Pancreas (tissue), 10 donors: Measurements from ENCODE around the gene RPGRIP1L. TPM values are rescaled to one million over a fixed set of nuclear protein-coding genes. Genes with fewer than 3 reads are reported as not detected.

Experiments
- ATAC-seq, 4 donors: fragments of 200-7000 bp; cut with Tn5 transposase; one replicate each; pipeline versions ENCODE4 v1.8.0 to v1.9.1; 2020; ENCODE audit warnings: mild to moderate bottlenecking in 4 of 4, moderate library complexity in 4 of 4
- DNase-seq, 6 donors: peaks; one replicate each; pipeline ENCODE4 v3.0.0-alpha.2; 2020
- FAIRE-seq: peaks from 2 replicates; lab custom pipeline; 2012; peaks lifted over from hg19 to GRCh38; lab: Jason Lieb, UNC
- H3K27ac ChIP-seq, 4 donors: fragments of 200-600 bp; sonication (generic); 1 replicate in 3 of 4; 2 replicates in 1 of 4; pipeline versions ENCODE4 v1.5.0 to v1.8.0; 2020
- H3K27me3 ChIP-seq, 4 donors: fragments of 200-600 bp; one replicate each; pipeline ENCODE4 v1.8.0; 2021
- H3K36me3 ChIP-seq, 3 donors: fragments of 200-600 bp; sonication (generic) in 1 of 3; one replicate each; pipeline versions ENCODE4 v1.5.0 to v1.8.0; 2020 to 2021
- H3K4me1 ChIP-seq, 3 donors: fragments of 200-600 bp; one replicate each; pipeline ENCODE4 v1.8.0; 2021
- H3K4me3 ChIP-seq, 4 donors: fragments of 200-600 bp; sonication (generic) in 2 of 4; one replicate each; pipeline versions ENCODE4 v1.5.0 to v1.8.0; 2020 to 2021
- H3K9me3 ChIP-seq, 4 donors: fragments of 200-600 bp; one replicate each; pipeline ENCODE4 v1.8.0; 2021
- WGBS, 2 donors: extraction: QIAGEN DNeasy Blood & Tissue Kit; methylation state at CpG; one replicate each; pipeline ENCODE4 v1.1.7; 2013; 5-methylcytosine and 5-hydroxymethylcytosine counted together
- intact Hi-C, 3 donors: fragments of 100-400 bp; cut with DNase I; formaldehyde crosslinking; loops; one replicate each; pipeline versions ENCODE4 v1.11.1 to v1.14.2; 2022
- polyA plus RNA-seq, 2 donors: library from polyadenylated mRNA; stranded (reverse); fragments of 200-250 nt; gene quantifications; one replicate each; pipeline ENCODE4 v1.2.3, GENCODE V29; 2013
- total RNA-seq, 6 donors: library from RNA; stranded (reverse); fragmentation: NEBNext Ultra II Directional in 4 of 6; extraction: Animal tissue kit (Norgen Biotek cat#: 25700) in 4 of 6; gene quantifications; one replicate each; pipeline versions ENCODE4 v1.2.1 to v1.2.4, GENCODE V29; 2021 to 2023
- TF ChIP-seq, protein P1 (sequence below), 4 donors: fragments of 200-600 bp; sonication (generic) in 3 of 4; IDR thresholded peaks; one replicate each; pipeline versions ENCODE4 v1.5.0 to v1.8.0; 2021; ENCODE audit warnings: antibody characterized with exemption in 4 of 4
- donor health status: healthy with polysubstance abuse.
- donor health status: DM: no; HTN: no; CAD: no; lungs with moderate emphysema.
- donor health status: DM: no; HTN: no; CAD: no.
- donor health status: control.
- donor health status: control.
- donor health status: Bipolar disorder and iron deficiency.
- donor health status: DM: yes; HTN: yes; CAD: no.
- donor health status: DM: no; HTN: no; CAD: no.
- donor health status: DM: no; HTN: no; CAD: no.
- donor health status: DM: yes; HTN: yes; CAD: no.

The RPGRIP1L gene
- total and polyA plus RNA-seq, 8 donors, result 1.1 to 5.2 (median 1.9) TPM

DNA sequence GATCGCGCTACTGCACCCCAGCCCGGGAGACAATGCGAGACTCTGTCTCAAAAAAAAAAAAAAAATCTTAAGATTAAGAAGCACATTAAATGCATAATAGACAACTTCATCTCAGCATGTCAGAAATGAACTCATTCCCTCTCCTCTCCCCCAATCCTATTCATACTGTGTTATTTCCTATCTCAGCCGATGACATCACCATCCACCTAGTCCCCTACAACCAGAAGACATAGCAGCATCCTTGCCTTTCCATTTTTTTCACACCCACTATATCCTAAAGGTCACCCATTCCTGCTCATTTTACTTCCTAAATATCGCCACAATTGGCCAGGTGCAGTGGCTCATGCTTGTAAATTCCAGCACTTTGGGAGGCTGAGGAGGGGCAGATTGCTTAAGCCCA is 81.3 kb downstream of the RPGRIP1L start:
- DNase-seq (no peak), ATAC-seq (no peak), FAIRE-seq (no peak)
- TF ChIP-seq, protein P1, sequence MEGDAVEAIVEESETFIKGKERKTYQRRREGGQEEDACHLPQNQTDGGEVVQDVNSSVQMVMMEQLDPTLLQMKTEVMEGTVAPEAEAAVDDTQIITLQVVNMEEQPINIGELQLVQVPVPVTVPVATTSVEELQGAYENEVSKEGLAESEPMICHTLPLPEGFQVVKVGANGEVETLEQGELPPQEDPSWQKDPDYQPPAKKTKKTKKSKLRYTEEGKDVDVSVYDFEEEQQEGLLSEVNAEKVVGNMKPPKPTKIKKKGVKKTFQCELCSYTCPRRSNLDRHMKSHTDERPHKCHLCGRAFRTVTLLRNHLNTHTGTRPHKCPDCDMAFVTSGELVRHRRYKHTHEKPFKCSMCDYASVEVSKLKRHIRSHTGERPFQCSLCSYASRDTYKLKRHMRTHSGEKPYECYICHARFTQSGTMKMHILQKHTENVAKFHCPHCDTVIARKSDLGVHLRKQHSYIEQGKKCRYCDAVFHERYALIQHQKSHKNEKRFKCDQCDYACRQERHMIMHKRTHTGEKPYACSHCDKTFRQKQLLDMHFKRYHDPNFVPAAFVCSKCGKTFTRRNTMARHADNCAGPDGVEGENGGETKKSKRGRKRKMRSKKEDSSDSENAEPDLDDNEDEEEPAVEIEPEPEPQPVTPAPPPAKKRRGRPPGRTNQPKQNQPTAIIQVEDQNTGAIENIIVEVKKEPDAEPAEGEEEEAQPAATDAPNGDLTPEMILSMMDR (IDR thresholded peaks at IDR 0.05), result no peak
- H3K9me3 ChIP-seq, result peaks cover 0 to 3% (median 0%) of the 10 kb centered on the region in 4 donors
- H3K4me3 ChIP-seq, result no peak overlapping the region
- no peaks in the 10 kb centered on the region for H3K36me3 ChIP-seq
- 96 to 97% methylated on average over 6 of the region's 6 CpGs for WGBS, 2 donors
- no peaks in the 10 kb centered on the region for H3K27me3 ChIP-seq
- H3K4me1 ChIP-seq, result no peaks in the 10 kb centered on the region
- no peak overlapping the region for H3K27ac ChIP-seq
- intact Hi-C loops, result no loop called here

DNA sequence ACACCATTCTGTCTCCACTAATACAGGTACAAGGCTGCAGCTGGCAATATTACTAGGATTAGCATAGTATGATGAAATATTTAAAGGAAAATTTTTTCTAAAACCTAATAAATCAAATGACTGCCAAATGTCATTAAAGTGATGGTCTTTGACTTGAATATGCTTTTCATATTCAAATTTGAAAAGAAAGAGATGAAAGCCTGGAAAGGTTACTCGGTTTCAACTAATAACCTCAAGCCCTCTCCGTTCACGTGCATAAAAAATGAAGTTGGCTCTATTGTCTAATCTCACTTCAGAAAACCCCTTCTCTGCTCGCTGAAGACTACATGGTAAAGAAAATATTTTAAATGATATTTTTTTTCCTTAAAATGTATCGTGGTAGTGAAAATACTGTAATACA is 83.2 kb downstream of the RPGRIP1L start:
- no peak overlapping the region for H3K27ac ChIP-seq

DNA sequence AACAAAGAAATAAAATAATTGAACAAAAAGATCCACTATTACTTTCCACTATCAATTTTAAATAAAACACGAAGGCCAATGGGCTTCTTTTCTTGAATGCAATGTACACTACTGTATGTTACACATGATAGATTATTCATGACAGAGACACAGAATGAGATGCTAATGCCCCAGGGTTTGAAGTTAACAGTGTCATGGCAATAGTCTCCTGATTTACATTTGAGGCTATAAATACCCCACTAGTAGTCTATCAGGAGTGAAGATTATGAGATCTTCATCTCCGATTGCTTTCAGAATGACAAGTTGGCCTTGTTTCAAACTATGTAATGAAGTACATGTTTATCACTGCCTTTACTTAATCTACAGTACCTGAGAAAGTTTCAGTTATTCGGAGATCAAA is 84.4 kb downstream of the RPGRIP1L start:
- FAIRE-seq (no peak), ATAC-seq (no peak), DNase-seq (no peak)
- no peak overlapping the region for H3K27ac ChIP-seq
- H3K9me3 ChIP-seq, result peaks cover 0 to 3% (median 0%) of the 10 kb centered on the region in 4 donors
- TF ChIP-seq, protein P1 (IDR thresholded peaks at IDR 0.05), result no peak
- no peak overlapping the region for H3K4me3 ChIP-seq
- intact Hi-C loops, result no loop called here
- H3K36me3 ChIP-seq, result no peaks in the 10 kb centered on the region
- peaks cover 0 to 7% (median 0%) of the 10 kb centered on the region in 3 donors for H3K4me1 ChIP-seq
- 55 to 58% methylated on average over 3 of the region's 3 CpGs for WGBS, 2 donors
- no peaks in the 10 kb centered on the region for H3K27me3 ChIP-seq

More for the DNA sequence above, 83.2 kb downstream of the RPGRIP1L start:
- no peaks in the 10 kb centered on the region for H3K27me3 ChIP-seq
- H3K9me3 ChIP-seq, result peaks cover 0 to 3% (median 0%) of the 10 kb centered on the region in 4 donors
- H3K4me1 ChIP-seq, result peaks cover 0 to 7% (median 0%) of the 10 kb centered on the region in 3 donors
- ATAC-seq (no peak), DNase-seq (no peak), FAIRE-seq (no peak)
- TF ChIP-seq, protein P1 (IDR thresholded peaks at IDR 0.05), result no peak
- no peaks in the 10 kb centered on the region for H3K36me3 ChIP-seq
- intact Hi-C loops, result no loop called here
- H3K4me3 ChIP-seq, result no peak overlapping the region
- WGBS, 2 donors, result 93 to 95% methylated on average over 5 of the region's 5 CpGs

DNA sequence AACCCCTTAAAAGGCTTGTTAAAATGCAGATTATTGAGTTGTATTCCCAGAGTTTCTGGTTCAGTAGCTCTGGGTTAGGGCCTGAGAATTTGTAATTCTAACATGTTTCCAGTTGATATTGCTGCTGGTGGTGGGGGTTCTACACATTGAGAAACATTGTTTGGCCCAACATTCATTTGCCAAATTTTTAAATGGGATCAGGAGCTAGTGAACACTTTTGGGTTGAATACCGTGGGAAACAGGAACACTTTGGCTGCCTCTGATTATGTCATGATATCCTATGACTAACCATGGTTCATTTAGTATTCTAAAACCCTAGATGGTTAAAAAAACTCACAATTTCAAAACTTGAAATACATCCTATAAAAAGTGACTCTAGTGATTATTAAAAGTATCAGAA is 89.3 kb downstream of the RPGRIP1L start:
- FAIRE-seq, result no peak

DNA sequence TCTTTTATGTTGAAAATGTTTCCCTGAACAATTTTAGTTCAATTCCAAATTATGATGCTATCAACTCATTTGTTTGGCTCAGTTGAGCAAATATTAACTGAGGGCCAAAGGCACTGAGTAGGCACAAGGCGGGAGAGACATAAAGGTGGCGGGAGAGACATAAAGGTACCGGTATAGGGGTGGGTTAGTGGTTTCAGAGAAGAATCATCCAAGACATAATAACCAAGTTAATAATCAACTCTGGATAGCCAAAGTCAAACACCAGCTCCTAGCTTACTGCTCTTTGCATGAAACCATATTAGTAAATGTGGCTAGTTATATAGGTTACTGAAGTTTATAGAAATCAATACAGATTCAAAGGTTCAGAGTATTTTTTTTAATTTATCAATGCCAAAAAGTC is 91.7 kb downstream of the RPGRIP1L start:
- no peak for DNase-seq
- WGBS, 2 donors, result 45 to 60% methylated on average over 3 of the region's 3 CpGs
- H3K9me3 ChIP-seq, result no peaks in the 10 kb centered on the region
- no peak overlapping the region for H3K4me3 ChIP-seq
- FAIRE-seq, result no peak
- H3K4me1 ChIP-seq, result peaks cover 0 to 11% (median 0%) of the 10 kb centered on the region in 3 donors
- H3K27ac ChIP-seq, result no peak overlapping the region
- no peaks in the 10 kb centered on the region for H3K36me3 ChIP-seq
- intact Hi-C loops, result no loop called here
- TF ChIP-seq, protein P1 (IDR thresholded peaks at IDR 0.05), result no peak
- H3K27me3 ChIP-seq, result no peaks in the 10 kb centered on the region
- ATAC-seq, result peak in 1 of 4 donors; percentile 44

More for the DNA sequence above, 89.3 kb downstream of the RPGRIP1L start:
- no peak overlapping the region for H3K27ac ChIP-seq
- H3K27me3 ChIP-seq, result no peaks in the 10 kb centered on the region
- ATAC-seq (no peak), DNase-seq (no peak)
- no peak overlapping the region for H3K4me3 ChIP-seq
- no peaks in the 10 kb centered on the region for H3K36me3 ChIP-seq
- intact Hi-C loops, result no loop called here
- TF ChIP-seq, protein P1 (IDR thresholded peaks at IDR 0.05), result no peak
- 92 to 97% methylated on average over 1 of the region's 1 CpG for WGBS, 2 donors
- peaks cover 0 to 11% (median 0%) of the 10 kb centered on the region in 3 donors for H3K4me1 ChIP-seq
- H3K9me3 ChIP-seq, result no peaks in the 10 kb centered on the region
